ENCODE data around the gene CHURC1.

DNA sequence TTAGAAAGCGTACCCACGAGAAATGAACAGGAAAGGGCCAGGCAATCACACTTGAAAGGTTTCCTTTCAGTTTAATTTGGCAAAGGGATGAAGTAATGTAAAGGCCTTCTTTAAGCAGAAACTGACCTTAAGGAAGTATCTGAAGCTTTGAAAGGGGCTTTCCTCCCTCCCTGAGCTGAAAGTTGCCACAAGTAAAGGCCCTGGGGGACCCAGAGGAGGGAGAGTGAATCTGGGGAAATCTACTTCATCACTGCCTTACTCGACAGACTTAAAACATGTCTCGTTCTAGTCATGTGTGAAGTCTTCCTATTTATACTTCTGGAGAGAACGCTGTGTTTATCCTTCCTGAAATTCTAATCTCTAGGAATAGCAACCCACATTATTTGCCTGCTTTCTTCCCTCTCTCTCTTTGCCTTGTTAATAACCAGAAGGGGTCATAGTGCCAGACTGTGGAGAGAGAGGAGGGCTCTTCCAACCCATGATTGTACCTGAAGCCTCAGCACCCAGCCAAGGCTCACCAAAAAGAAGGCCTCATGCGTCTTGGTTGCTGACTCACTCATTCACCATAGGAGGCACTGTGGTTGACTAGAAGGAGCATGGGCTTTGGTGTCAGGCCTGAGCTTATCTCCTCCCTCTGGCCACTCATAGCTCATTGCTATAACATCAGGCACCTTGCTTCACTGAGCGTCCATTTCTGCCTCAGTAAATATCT, 38.5 kb downstream of the CHURC1 start:
- TF ChIP-seq, protein P1, sequence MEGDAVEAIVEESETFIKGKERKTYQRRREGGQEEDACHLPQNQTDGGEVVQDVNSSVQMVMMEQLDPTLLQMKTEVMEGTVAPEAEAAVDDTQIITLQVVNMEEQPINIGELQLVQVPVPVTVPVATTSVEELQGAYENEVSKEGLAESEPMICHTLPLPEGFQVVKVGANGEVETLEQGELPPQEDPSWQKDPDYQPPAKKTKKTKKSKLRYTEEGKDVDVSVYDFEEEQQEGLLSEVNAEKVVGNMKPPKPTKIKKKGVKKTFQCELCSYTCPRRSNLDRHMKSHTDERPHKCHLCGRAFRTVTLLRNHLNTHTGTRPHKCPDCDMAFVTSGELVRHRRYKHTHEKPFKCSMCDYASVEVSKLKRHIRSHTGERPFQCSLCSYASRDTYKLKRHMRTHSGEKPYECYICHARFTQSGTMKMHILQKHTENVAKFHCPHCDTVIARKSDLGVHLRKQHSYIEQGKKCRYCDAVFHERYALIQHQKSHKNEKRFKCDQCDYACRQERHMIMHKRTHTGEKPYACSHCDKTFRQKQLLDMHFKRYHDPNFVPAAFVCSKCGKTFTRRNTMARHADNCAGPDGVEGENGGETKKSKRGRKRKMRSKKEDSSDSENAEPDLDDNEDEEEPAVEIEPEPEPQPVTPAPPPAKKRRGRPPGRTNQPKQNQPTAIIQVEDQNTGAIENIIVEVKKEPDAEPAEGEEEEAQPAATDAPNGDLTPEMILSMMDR (IDR thresholded peaks at IDR 0.05) = no peak
- TF ChIP-seq POLR2A (IDR thresholded peaks at IDR 0.05) = no peak
